ENCODE data around the gene PRKG1. TPM values are rescaled to one million over a fixed set of nuclear protein-coding genes. Genes with fewer than 3 reads are reported as not detected.

PRKG1 gene
- total RNA-seq, 2 donors from 2014 or later, result 8.1 to 16.6 TPM

- DNase-seq, result no peak
- intact Hi-C loops (cut with DNase I), result no loop called here
- Histone ChIP-seq H3K4me3 (no peak overlapping the region), H3K4me1 (no peaks in the 10 kb centered on the region), H3K27ac (no peak overlapping the region), H3K27me3 (no peaks in the 10 kb centered on the region), H3K36me3 (no peaks in the 10 kb centered on the region), H3K9me3 (no peaks in the 10 kb centered on the region), H3K9ac (ENCODE audit: low read depth in 2 of 2, low read length in 2 of 2) (no peak overlapping the region)
- TF ChIP-seq, protein P1, sequence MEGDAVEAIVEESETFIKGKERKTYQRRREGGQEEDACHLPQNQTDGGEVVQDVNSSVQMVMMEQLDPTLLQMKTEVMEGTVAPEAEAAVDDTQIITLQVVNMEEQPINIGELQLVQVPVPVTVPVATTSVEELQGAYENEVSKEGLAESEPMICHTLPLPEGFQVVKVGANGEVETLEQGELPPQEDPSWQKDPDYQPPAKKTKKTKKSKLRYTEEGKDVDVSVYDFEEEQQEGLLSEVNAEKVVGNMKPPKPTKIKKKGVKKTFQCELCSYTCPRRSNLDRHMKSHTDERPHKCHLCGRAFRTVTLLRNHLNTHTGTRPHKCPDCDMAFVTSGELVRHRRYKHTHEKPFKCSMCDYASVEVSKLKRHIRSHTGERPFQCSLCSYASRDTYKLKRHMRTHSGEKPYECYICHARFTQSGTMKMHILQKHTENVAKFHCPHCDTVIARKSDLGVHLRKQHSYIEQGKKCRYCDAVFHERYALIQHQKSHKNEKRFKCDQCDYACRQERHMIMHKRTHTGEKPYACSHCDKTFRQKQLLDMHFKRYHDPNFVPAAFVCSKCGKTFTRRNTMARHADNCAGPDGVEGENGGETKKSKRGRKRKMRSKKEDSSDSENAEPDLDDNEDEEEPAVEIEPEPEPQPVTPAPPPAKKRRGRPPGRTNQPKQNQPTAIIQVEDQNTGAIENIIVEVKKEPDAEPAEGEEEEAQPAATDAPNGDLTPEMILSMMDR (IDR thresholded peaks at IDR 0.05), result no peak
Observed at GRCh38 chr10:51087114-51087513, 12.8 kb downstream of the PRKG1 start.

DNA sequence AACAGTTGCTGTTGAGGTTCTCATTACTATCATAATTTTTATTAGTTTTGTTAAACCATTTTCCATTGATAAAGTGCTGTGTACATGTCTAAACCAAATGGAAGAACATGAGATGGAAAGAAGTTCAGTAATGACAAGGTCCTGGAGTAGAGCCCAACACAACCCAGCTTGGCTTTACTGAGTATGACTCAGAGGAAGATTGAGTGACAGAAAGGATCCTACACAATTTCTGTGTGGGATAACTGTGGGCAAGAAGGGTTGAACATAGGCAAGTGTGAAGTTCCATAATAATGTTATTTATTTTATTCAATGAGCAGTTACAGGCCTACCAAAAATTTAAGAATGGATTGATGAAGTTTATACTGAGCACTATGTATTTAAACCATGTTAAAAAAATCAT lies 15.9 kb downstream of the PRKG1 start:
- Histone ChIP-seq H3K27ac (no peak overlapping the region), H3K4me3 (no peak overlapping the region), H3K9me3 (no peaks in the 10 kb centered on the region), H3K9ac (ENCODE audit: low read depth in 2 of 2, low read length in 2 of 2) (no peak overlapping the region), H3K27me3 (no peaks in the 10 kb centered on the region), H3K4me1 (no peaks in the 10 kb centered on the region), H3K36me3 (no peaks in the 10 kb centered on the region)
- intact Hi-C loops (cut with DNase I), result no loop called here
- DNase-seq, result no peak
- TF ChIP-seq, protein P1 (IDR thresholded peaks at IDR 0.05), result no peak

GRCh38 chr10:51092402-51092801 lies 18.1 kb downstream of the PRKG1 start:
- TF ChIP-seq, protein P1 (IDR thresholded peaks at IDR 0.05), result no peak
- no peaks in the 10 kb centered on the region for H3K36me3 ChIP-seq
- no peaks in the 10 kb centered on the region for H3K27me3 ChIP-seq
- DNase-seq, result peak; percentile 53
- no peak overlapping the region for H3K27ac ChIP-seq
- no peaks in the 10 kb centered on the region for H3K4me1 ChIP-seq
- H3K4me3 ChIP-seq, result no peak overlapping the region
- intact Hi-C loops (cut with DNase I), result no loop called here
- no peak overlapping the region for H3K9ac ChIP-seq (ENCODE audit: low read depth in 2 of 2, low read length in 2 of 2)
- H3K9me3 ChIP-seq, result no peaks in the 10 kb centered on the region

DNA sequence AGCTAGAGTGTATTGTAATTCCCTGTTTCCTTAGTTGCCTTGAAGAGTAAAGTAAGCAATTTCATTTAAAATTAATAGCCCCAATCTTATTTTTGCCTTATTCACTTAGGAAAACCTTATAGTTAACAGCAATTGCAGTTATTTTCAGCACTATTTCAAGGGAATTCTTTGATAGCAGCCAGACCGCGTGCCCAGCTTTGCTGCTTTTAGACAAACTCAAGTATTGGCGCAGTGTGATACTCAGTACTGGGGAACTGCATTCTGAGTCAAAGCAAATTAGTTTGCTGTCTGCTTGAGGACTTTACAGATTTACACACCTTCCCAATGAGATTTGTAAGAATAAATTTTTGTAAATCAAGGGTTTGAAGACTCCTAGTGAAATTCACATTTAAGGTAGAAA lies 21.2 kb downstream of the PRKG1 start:
- Histone ChIP-seq H3K27me3 (no peaks in the 10 kb centered on the region), H3K27ac (no peak overlapping the region)

DNA sequence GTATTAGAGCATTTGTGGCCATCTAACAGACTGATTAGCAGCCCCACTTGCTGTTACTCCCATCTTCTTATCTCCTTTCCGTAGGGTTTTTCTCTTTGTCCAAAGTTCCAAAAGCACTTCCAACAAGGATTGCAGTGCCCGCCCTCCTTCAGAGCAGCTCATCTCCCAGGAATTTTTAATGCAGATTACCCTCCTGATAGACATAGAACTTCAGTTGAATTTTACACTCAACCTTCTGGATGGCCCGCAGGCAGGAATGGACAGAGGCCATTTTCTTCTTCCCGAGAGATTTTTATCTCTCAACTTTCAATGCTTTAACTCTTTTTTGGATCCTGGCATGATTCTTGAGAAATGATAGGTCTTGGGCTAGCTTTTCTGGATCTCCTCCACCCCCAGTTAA lies 23.3 kb downstream of the PRKG1 start:
- H3K4me1 ChIP-seq, result no peaks in the 10 kb centered on the region

More for the DNA sequence above, 21.2 kb downstream of the PRKG1 start:
- DNase-seq, result no peak
- TF ChIP-seq, protein P1 (IDR thresholded peaks at IDR 0.05), result no peak
- no peaks in the 10 kb centered on the region for H3K4me1 ChIP-seq
- no peaks in the 10 kb centered on the region for H3K9me3 ChIP-seq
- H3K4me3 ChIP-seq, result no peak overlapping the region
- H3K9ac ChIP-seq (ENCODE audit: low read depth in 2 of 2, low read length in 2 of 2), result no peak overlapping the region
- intact Hi-C loops (cut with DNase I), result no loop called here
- no peaks in the 10 kb centered on the region for H3K36me3 ChIP-seq

More for the DNA sequence above, 23.3 kb downstream of the PRKG1 start:
- intact Hi-C loops (cut with DNase I), result no loop called here
- Histone ChIP-seq H3K9ac (ENCODE audit: low read depth in 2 of 2, low read length in 2 of 2) (no peak overlapping the region), H3K27ac (no peak overlapping the region), H3K4me3 (no peak overlapping the region), H3K9me3 (no peaks in the 10 kb centered on the region), H3K36me3 (no peaks in the 10 kb centered on the region), H3K27me3 (no peaks in the 10 kb centered on the region)
- no peak for DNase-seq
- TF ChIP-seq, protein P1 (IDR thresholded peaks at IDR 0.05), result no peak

All from colonic mucosa (tissue), 4 donors.